HL-60 (cell line): ENCODE measurements around the gene TMEM154.

Experiments
- CTCF ChIP-seq: IDR thresholded peaks from one replicate; pipeline ENCODE4 v1.5.1; 2011; ENCODE audit warnings: low read length, control low read depth, inconsistent platforms; ENCODE audit not compliant: insufficient read depth
- POLR2AphosphoS5 ChIP-seq: IDR thresholded peaks from 2 replicates; pipeline ENCODE4 v1.6.1; 2012; ENCODE audit warnings: low read depth
- REST ChIP-seq: IDR thresholded peaks from 2 replicates; pipeline ENCODE4 v1.6.1; 2012; ENCODE audit warnings: low read depth; ENCODE audit not compliant: insufficient replicate concordance

GRCh38 chr4:152684587-152684986, 4.8 kb upstream of the TMEM154 start:
- TF ChIP-seq POLR2AphosphoS5, result no peak
- TF ChIP-seq CTCF, result no peak
- TF ChIP-seq REST, result no peak
